Keratinocyte (primary cell): Measurements from ENCODE around the gene VASP. TPM values are rescaled to one million over a fixed set of nuclear protein-coding genes. Genes with fewer than 3 reads are reported as not detected.

ENCODE experiments used
- DNase-seq: peaks from one replicate; pipeline ENCODE4 v3.0.0-alpha.2; 2011; ENCODE audit warnings: low read depth, missing footprints, low spot score
- FAIRE-seq: peaks from 2 replicates; lab custom pipeline; 2011; peaks lifted over from hg19 to GRCh38; lab: Jason Lieb, UNC
- H2AFZ ChIP-seq: 2 replicates; pipeline ENCODE4 v1.6.0; 2012; ENCODE audit warnings: low read length, control low read depth, inconsistent platforms; ENCODE audit not compliant: control insufficient read depth
- H3K27ac ChIP-seq: 2 replicates; pipeline ENCODE4 v1.5.1; 2011; ENCODE audit warnings: low read length; ENCODE audit not compliant: control insufficient read depth, insufficient read depth
- H3K27me3 ChIP-seq: 3 replicates; pipeline ENCODE4 v1.6.0; 2011; ENCODE audit warnings: low read length; ENCODE audit not compliant: control insufficient read depth, insufficient read depth; ENCODE audit errors: extremely low read depth
- H3K36me3 ChIP-seq, 2 experiments: 2 replicates in 1 of 2; 3 replicates in 1 of 2; pipeline ENCODE4 v1.5.1; 2011; ENCODE audit warnings: low read length in 2 of 2, mild to moderate bottlenecking in 1 of 2; ENCODE audit not compliant: control insufficient read depth in 2 of 2, insufficient read depth in 2 of 2; ENCODE audit errors: extremely low read depth in 1 of 2
- H3K4me1 ChIP-seq: 3 replicates; pipeline ENCODE4 v1.5.1; 2011; ENCODE audit warnings: low read length; ENCODE audit not compliant: control insufficient read depth, insufficient read depth; ENCODE audit errors: extremely low read depth
- H3K4me2 ChIP-seq: 3 replicates; pipeline ENCODE4 v1.6.0; 2011; ENCODE audit warnings: low read depth, low read length; ENCODE audit not compliant: control insufficient read depth, insufficient read depth; ENCODE audit errors: extremely low read depth
- H3K4me3 ChIP-seq, 3 experiments: fragments of 200-600 bp in 1 of 3; sonication (generic) in 1 of 3; 2 replicates in 2 of 3; 3 replicates in 1 of 3; pipeline ENCODE4 v1.5.1; 2011 to 2016; ENCODE audit warnings: low read length in 3 of 3, mild to moderate bottlenecking in 3 of 3, control low read depth in 2 of 3, inconsistent platforms in 1 of 3, low read depth in 1 of 3, mixed read lengths in 1 of 3, mixed run types in 1 of 3, moderate library complexity in 1 of 3; ENCODE audit not compliant: control insufficient read depth in 2 of 3, insufficient read depth in 2 of 3; ENCODE audit errors: extremely low read depth in 1 of 3
- H3K79me2 ChIP-seq: 2 replicates; pipeline ENCODE4 v1.6.0; 2012; ENCODE audit warnings: low read length; ENCODE audit not compliant: control insufficient read depth, insufficient read depth
- H3K9ac ChIP-seq: 3 replicates; pipeline ENCODE4 v1.6.0; 2011; ENCODE audit warnings: low read length; ENCODE audit not compliant: control insufficient read depth, insufficient read depth; ENCODE audit errors: extremely low read depth
- H3K9me1 ChIP-seq: 3 replicates; pipeline ENCODE4 v1.6.0; 2011; ENCODE audit warnings: low read length; ENCODE audit not compliant: control insufficient read depth, insufficient read depth; ENCODE audit errors: extremely low read depth
- H3K9me3 ChIP-seq: 2 replicates; pipeline ENCODE4 v1.5.1; 2012; ENCODE audit warnings: low read depth, low read length; ENCODE audit not compliant: control insufficient read depth
- H4K20me1 ChIP-seq: 3 replicates; pipeline ENCODE4 v1.6.0; 2011; ENCODE audit warnings: low read length; ENCODE audit not compliant: control insufficient read depth, insufficient read depth; ENCODE audit errors: extremely low read depth
- EZH2 ChIP-seq: IDR thresholded peaks from one replicate; pipeline ENCODE4 v1.6.1; 2012; ENCODE audit warnings: inconsistent platforms, mild to moderate bottlenecking, low read length, moderate library complexity
- dilution Hi-C: fragments of 300-500 bp; cut with MboI; formaldehyde crosslinking; loops from one replicate; pipeline ENCODE4 v1.7.0; 2020; ENCODE audit warnings: low sequenced_read_pairs; ENCODE audit not compliant: extremely low pct_ligation_motif_present
- polyA plus RNA-seq, 5 experiments: library from polyadenylated mRNA; depleted of rRNA in 3 of 5; stranded (reverse) in 3 of 5; stranded (forward) in 1 of 5; unstranded in 1 of 5; fragments of >200 nt; gene quantifications; 1 replicate in 1 of 5; 2 replicates in 3 of 5; 3 replicates in 1 of 5; pipeline versions ENCODE4 v1.2.1 to v1.2.3, GENCODE V29; 2011 to 2012; ENCODE audit warnings: missing spikeins in 2 of 5, low read depth in 1 of 5, low replicate concordance in 1 of 5
- TF ChIP-seq, protein P1 (sequence below), 3 experiments: IDR thresholded peaks in 1 of 3; conservative IDR thresholded peaks in 1 of 3; optimal IDR thresholded peaks in 1 of 3; 2 replicates in 2 of 3; 3 replicates in 1 of 3; pipeline versions ENCODE3 to v1.5.1; 2011; ENCODE audit warnings: low read length in 3 of 3, mild to moderate bottlenecking in 3 of 3, moderate library complexity in 2 of 3, control low read depth in 1 of 3, inconsistent platforms in 1 of 3; ENCODE audit not compliant: insufficient read depth in 2 of 3; ENCODE audit errors: extremely low read depth in 1 of 3

VASP gene
- polyA plus RNA-seq, 1 donor (not counting 4 experiments of a cell fraction or from before 2014, with no cell fraction given): 99.0 TPM

DNA sequence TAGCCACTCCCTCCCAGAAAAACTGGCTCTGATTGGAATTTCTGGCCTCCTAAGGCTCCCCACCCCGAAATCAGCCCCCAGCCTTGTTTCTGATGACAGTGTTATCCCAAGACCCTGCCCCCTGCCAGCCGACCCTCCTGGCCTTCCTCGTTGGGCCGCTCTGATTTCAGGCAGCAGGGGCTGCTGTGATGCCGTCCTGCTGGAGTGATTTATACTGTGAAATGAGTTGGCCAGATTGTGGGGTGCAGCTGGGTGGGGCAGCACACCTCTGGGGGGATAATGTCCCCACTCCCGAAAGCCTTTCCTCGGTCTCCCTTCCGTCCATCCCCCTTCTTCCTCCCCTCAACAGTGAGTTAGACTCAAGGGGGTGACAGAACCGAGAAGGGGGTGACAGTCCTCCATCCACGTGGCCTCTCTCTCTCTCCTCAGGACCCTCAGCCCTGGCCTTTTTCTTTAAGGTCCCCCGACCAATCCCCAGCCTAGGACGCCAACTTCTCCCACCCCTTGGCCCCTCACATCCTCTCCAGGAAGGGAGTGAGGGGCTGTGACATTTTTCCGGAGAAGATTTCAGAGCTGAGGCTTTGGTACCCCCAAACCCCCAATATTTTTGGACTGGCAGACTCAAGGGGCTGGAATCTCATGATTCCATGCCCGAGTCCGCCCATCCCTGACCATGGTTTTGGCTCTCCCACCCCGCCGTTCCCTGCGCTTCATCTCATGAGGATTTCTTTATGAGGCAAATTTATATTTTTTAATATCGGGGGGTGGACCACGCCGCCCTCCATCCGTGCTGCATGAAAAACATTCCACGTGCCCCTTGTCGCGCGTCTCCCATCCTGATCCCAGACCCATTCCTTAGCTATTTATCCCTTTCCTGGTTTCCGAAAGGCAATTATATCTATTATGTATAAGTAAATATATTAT is 33.3 kb upstream of the VASP start:
- H3K9me1 ChIP-seq: no peaks in the 10 kb centered on the region
- TF ChIP-seq, protein P1, sequence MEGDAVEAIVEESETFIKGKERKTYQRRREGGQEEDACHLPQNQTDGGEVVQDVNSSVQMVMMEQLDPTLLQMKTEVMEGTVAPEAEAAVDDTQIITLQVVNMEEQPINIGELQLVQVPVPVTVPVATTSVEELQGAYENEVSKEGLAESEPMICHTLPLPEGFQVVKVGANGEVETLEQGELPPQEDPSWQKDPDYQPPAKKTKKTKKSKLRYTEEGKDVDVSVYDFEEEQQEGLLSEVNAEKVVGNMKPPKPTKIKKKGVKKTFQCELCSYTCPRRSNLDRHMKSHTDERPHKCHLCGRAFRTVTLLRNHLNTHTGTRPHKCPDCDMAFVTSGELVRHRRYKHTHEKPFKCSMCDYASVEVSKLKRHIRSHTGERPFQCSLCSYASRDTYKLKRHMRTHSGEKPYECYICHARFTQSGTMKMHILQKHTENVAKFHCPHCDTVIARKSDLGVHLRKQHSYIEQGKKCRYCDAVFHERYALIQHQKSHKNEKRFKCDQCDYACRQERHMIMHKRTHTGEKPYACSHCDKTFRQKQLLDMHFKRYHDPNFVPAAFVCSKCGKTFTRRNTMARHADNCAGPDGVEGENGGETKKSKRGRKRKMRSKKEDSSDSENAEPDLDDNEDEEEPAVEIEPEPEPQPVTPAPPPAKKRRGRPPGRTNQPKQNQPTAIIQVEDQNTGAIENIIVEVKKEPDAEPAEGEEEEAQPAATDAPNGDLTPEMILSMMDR (optimal IDR thresholded peaks at IDR 0.05 in 1 of 3, IDR thresholded peaks at IDR 0.05 in 1 of 3, conservative IDR thresholded peaks at IDR 0.05 in 1 of 3; ENCODE audit: extremely low read depth in 1 of 3, insufficient read depth in 2 of 3, low read length in 3 of 3): no peak
- no peak for TF ChIP-seq EZH2
- H3K36me3 ChIP-seq: no peaks in the 10 kb centered on the region
- no peak overlapping the region for H3K9ac ChIP-seq
- FAIRE-seq: no peak
- no peaks in the 10 kb centered on the region for H3K27me3 ChIP-seq
- dilution Hi-C loops: no loop called here
- no peak overlapping the region for H3K4me3 ChIP-seq
- H2AFZ ChIP-seq: no peak overlapping the region
- no peaks in the 10 kb centered on the region for H4K20me1 ChIP-seq
- H3K79me2 ChIP-seq: no peaks in the 10 kb centered on the region
- no peaks in the 10 kb centered on the region for H3K9me3 ChIP-seq
- no peak for DNase-seq
- no peak overlapping the region for H3K4me2 ChIP-seq
- H3K27ac ChIP-seq: no peak overlapping the region
- peaks cover 22% of the 10 kb centered on the region for H3K4me1 ChIP-seq

DNA sequence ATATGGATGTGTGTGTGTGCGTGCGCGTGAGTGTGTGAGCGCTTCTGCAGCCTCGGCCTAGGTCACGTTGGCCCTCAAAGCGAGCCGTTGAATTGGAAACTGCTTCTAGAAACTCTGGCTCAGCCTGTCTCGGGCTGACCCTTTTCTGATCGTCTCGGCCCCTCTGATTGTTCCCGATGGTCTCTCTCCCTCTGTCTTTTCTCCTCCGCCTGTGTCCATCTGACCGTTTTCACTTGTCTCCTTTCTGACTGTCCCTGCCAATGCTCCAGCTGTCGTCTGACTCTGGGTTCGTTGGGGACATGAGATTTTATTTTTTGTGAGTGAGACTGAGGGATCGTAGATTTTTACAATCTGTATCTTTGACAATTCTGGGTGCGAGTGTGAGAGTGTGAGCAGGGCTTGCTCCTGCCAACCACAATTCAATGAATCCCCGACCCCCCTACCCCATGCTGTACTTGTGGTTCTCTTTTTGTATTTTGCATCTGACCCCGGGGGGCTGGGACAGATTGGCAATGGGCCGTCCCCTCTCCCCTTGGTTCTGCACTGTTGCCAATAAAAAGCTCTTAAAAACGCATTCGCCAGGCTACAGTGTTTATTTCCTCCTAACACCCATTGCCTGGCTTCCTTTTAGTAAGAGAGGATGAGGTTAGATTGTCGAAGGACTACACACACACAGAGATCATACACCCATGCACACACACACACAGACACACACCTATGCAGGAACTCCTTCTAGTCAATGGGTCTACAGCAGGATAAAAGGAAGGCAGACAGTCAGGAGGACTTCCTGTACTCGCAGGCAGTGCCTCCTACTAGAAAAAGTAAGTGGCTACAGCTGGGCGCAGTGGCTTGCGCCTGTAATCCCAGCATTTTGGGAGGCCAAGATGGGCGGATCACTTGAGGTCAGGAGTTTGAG is 32.4 kb upstream of the VASP start:
- TF ChIP-seq, protein P1 (optimal IDR thresholded peaks at IDR 0.05 in 1 of 3, IDR thresholded peaks at IDR 0.05 in 1 of 3, conservative IDR thresholded peaks at IDR 0.05 in 1 of 3; ENCODE audit: extremely low read depth in 1 of 3, insufficient read depth in 2 of 3, low read length in 3 of 3): no peak
- no peak for TF ChIP-seq EZH2
- Histone ChIP-seq H3K9me3 (no peaks in the 10 kb centered on the region), H3K79me2 (no peaks in the 10 kb centered on the region), H2AFZ (no peak overlapping the region), H4K20me1 (no peaks in the 10 kb centered on the region), H3K4me1 (peaks cover 22% of the 10 kb centered on the region), H3K27me3 (no peaks in the 10 kb centered on the region), H3K4me3 (no peak overlapping the region), H3K4me2 (no peak overlapping the region), H3K9ac (no peak overlapping the region), H3K27ac (no peak overlapping the region), H3K36me3 (no peaks in the 10 kb centered on the region), H3K9me1 (no peaks in the 10 kb centered on the region)
- dilution Hi-C loops: no loop called here
- DNase-seq (no peak), FAIRE-seq (no peak)
